Stimulated activated CD4-positive, alpha-beta T cell treated with anti-CD3 and anti-CD28 coated beads, Interleukin-12 subunit alpha, Interleukin-12 subunit beta, amount 100 ng/mL, for 48 hours (primary cell): ENCODE results near the gene FAAP20.
"Not testable (repeated sequence)": the region's sequence is repeated elsewhere in the genome, so short reads cannot be mapped to it uniquely, and the experiment has no call there.

ENCODE experiments used
- DNase-seq, 3 donors: peaks; one replicate each; pipeline ENCODE4 v3.0.0-alpha.2; 2020; ENCODE audit warnings: low read depth in 2 of 3, low spot score in 1 of 3

The FAAP20 gene

DNA sequence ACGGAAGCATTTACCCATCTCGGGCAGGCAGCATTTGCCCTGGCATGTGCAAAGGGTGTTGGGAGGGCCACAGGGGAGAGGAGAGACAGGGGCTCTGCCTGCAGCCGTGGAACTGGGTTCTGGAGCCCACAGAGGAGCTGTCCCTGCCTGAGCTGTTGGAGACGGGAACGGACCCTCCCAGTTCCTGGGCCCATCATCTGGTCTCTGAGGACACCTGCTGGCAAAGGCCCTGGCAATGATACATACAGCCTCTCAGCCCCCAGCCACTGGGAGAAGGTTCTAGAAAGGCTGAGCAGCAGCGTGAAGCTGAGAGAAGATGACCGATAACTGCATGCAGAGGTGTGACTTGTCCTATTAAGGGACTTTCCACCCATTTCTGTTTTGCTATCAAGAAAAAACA, 31.4 kb downstream of the FAAP20 start:
- DNase-seq = no peak

DNA sequence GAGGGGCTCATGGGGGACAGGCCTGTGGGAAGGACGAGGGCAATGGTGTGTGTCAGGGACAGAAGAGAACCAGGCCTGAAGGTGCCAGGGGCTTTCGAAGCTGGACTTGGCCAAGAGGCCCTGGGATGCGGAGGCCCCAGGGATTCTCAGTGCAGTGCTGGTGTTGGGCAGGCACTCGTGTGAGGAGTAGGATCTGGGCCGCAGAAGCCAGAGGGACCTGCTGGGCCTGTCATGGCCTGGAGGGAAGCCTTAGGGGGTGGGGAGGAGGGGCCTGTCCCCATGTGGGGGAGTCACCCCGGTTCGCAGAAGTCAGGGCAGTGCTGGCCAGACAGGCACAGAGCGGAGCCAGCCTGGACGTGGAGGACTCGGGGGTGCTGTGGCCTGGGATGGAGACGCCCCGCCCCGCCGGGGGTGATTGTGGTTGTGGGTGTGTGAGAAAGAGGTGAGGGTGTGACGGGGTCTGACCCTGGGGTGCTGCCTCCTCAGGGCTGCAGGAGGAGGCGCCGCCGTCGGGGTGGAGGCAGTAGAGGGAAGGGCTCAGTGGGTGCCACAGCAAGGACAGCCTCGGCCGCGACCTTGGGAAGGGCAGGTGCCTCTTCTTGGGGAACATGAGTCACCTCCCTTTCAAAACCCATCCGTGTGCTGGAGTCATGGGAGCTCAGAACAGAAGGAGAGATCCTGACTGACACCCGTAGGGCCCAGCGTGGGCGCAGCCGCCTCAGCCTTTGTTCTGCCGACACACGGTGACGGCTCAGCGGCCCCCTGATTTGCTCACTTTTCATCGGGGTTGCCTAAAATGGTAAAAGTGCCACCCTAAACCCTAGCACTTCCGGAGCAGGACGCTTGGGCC, 33.9 kb downstream of the FAAP20 start:
- DNase-seq = no peak

DNA sequence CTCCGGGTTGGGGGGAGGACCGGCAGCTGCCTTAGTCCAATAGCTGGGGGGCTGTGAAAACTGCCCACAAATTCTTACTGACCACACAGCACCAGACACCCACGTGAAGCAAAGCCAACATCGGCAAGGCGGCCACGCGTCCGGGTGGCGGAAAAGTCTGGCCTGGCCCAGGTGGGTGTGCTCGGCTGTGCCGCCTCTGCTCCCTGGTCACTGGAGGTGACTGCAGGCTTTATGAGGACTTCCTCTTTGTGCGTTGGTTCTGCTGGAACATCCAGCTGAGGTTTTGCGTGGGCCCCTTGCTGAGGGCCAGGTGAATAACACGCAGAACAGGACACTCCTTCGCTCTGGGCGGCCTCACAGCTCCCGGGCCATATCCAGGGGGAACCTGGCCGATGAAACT, 35.4 kb downstream of the FAAP20 start:
- DNase-seq = no peak

DNA sequence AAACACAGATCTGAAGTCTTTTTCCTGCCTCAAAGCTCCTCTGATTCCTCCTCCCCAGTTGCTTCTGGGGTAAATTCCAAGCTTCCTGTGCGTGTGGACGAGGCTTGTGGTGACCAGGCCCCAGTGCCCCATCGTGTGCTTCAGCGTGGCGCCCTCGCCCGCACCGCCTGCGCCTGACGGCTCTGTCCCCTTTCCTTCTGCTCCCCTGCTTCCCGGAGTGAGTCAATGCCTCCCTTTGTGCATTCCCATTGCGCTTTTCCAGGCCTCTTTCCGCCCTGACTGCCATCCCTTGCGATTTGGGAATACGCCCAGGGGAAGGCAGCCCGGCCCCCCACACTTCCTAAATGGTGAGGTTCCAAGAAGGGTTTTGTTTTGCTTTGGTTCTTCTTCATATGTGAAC, 36.3 kb downstream of the FAAP20 start:
- no peak for DNase-seq

DNA sequence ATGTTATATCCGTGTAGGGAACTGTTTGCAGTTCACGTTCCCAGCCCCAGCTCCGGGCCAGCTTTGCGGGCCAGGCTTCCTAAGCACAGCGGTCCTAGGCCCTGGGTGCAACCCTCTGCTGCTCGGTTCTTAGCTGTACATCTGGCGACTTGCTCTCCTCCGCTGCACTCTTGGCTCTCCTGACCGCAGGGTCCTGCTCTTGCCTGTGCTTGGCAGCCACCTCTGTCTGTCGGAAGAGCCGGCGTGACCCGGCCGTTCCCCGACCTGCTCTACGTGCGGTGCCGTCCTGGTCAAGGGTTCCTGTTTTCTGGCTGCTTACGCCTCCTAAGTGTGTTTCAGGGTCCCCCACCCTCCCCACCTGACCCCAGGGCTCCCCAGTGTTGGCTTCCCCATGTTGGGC, 36.7 kb downstream of the FAAP20 start:
- no peak for DNase-seq

DNA sequence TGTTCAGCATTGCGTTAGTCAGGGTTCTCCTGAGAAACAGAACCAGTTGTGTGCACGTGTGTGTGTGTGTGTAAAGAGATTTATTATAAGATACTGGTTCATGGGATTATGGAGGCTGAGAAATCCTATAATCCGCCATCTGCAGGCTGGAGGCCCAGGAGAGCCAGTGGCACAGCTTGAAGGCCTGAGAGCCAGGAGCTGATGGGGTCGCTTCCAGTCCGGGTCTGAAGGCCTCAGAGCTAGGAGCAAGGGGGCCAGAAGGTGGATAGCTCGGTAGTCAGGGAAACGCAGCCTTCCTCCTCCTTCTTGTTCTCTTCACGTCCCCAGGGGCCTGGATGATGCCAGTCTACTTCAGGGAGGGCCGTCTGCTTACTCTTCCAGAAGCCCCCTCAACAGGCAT, 37.7 kb downstream of the FAAP20 start:
- no peak for DNase-seq

DNA sequence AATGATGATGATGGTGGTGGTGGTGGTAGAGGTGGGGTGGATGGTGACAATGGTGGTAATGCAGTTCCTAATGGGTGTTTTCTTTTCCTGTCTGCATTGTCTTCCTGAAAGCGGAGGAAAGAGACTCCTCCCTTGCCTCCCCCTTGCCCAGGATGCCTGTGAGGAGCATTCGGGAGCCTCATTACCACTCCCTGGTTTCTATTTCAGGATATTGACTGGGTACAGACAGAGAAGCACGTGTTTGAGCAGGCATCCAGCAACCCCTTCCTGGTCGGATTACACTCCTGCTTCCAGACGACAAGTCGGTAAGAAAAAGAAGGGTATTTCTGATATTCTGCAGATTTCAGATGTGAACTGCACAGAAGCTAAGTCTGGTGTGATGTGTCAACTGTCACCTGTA, 38.8 kb downstream of the FAAP20 start:
- no peak for DNase-seq

DNA sequence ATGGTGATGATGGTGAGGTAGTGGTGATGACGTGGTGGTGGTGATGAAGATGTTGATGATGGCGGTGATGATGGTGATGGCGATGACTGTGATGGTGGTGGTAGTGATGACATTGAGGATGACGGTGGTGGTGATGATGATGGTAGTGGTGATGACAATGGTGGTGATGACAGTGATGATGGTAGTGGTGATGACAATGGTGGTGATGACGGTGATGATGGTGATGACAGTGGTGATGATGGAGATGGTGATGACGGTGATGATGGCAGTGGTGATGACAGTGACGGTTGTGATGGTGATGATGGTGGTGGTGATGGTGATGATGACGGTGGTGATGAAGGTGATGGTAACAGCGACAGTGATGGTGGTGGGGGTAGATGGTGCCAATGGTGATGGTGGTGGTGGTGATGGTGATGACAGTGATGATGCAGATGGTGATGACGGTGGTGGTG, 39.4 kb downstream of the FAAP20 start:
- no peak for DNase-seq

DNA sequence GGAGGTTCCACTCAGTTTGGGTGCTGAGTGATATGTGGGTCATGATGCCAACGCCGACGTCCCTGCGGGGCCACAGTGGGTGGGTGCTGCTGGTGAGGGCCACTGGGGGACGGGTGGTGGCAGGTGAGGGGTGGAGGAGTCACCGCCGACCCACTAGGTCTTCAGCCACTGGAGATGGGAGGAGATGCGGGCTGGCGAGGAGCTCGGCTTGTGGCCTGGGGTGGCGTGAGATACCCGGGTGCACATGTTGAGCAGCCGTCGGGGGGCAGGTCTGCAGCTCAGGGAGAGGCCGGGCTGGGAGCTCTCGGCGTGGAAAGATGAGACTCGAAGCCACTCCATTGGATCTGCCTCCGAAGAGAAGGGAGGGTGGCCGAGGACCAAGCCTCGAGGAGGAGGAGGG, 40.5 kb downstream of the FAAP20 start:
- no peak for DNase-seq

DNA sequence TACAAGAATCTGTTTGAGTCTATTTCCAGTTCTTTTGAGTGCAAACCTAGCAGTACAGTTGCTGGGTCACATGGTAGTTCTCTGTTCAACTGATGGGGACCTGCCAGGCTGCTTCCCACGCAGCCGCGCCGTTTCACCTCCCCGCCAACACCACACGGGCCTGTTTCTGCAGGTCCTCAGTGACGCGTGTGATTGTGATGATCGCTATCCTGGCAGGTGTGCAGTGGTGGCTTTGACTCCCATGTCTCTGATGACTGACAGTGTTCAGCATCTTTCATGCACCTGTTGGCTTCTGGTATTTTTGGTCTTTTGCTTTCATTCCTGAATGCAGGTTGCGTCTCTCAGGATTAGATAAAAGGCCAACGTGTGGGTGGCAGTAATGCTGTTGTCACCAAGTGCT, 41.6 kb downstream of the FAAP20 start:
- DNase-seq = no peak

DNA sequence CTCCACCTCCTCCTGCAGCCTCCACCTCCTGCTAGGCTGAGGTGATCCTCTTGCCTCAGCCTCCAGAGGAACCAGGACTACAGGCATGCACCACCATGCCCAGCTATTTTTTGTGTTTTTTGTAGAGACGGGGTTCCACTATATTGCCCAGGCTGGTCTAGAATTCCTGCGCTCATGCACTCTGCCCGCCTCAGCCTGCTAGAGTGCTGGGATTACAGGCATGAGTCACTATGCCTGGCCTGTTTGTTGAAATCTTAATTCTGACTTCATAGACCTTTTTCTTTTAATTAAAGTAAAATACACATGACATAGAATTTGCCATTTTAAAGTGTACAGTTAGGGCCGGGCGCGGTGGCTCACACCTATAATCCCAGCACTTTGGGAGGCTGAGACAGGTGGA, 42.7 kb downstream of the FAAP20 start:
- no peak for DNase-seq

DNA sequence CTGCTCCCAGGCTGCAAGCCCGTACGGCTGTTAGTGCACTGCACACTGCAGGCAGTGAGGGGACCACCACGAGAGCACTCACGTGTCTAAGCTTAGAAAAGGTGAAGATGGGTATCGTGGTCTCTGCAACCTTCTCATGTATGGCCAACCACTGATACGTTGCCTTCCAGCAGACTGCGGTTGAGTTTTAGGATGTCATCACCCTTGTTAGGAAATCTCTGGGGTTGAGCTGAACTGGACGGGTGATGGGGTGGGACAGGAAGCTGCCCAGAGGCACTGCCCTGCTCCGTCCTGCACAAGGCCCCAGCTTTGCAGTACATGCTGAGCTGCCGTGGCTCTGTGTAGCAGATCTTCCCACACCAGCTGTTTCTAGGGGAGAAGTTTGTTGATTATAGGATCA, 43.3 kb downstream of the FAAP20 start:
- DNase-seq = no peak

DNA sequence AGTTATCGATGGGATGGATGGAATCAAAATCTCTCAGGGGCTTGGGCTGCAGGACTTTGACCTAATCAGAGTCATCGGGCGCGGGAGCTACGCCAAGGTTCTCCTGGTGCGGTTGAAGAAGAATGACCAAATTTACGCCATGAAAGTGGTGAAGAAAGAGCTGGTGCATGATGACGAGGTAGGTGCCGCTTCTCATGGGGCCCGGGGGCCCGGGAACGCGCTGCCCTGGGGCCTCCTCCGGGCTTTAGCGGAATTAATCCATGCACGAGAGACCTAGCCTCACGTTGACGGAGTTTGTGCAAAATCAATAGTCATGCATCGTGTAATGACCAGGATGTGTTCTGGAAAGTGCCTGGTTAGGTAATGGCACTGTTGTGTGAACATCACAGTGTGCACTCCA, 43.8 kb downstream of the FAAP20 start:
- DNase-seq = no peak

DNA sequence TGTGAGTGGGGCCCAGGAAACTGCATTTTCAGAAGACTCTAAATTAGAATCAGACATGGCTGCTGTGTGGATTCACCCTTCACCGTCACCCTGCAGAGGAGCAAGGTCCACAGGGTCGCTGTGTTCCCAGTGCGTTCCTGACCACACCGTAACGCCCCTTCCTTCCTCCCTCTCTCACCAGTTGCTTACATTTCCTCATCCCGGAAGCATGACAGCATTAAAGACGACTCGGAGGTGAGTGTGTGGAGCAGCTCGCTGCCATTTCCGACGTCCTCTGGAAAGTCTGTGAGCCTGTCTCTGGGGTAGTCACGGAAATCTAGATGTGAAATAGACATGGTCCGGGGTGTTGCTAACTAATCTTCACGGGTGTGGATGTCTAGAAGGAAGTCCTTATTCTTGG, 45.9 kb downstream of the FAAP20 start:
- peak in 1 of 3 donors; percentile 47 for DNase-seq

DNA sequence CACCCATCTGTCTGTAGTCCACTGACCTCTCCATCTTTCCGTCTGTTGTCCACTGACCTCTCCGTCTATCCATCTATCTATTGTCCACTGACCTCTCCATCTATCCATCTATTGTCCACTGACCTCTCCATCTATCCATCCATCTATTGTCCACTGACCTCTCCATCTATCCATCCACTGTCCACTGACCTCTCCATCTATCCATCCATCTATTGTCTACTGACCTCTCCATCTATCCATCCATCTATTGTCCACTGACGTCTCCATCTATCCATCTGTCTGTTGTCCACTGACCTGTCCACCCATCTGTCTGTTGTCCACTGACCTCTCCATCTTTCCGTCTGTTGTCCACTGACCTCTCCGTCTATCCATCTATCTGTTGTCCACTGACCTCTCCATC, 46.7 kb downstream of the FAAP20 start:
- DNase-seq = not testable (repeated sequence)

DNA sequence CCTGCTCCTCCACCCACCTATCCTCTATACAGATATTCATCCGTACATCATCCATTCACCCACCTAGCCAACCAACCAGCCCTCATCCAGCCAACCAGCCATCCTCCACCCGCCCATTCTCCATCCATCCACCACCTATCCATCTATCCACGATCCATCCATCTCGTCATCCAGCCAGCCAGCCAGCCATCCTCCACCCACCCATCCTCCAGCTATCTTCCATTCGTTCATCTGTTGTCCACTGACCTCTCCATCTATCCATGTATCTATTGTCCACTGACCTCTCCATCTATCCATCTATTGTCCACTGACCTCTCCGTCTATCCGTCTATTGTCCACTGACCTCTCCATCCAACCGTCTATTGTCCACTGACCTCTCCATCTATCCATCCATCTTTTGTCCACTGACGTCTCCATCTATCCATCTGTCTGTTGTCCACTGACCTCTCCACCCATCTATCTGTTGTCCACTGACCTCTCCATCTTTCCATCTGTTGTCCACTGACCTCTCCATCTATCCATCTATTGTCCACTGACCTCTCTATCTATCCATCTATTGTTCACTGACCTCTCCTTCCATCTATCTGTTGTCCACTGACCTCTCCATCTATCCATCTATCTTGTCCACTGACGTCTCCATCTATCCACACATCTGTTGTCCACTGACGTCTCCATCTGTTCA, 47.6 kb downstream of the FAAP20 start:
- DNase-seq = no peak

DNA sequence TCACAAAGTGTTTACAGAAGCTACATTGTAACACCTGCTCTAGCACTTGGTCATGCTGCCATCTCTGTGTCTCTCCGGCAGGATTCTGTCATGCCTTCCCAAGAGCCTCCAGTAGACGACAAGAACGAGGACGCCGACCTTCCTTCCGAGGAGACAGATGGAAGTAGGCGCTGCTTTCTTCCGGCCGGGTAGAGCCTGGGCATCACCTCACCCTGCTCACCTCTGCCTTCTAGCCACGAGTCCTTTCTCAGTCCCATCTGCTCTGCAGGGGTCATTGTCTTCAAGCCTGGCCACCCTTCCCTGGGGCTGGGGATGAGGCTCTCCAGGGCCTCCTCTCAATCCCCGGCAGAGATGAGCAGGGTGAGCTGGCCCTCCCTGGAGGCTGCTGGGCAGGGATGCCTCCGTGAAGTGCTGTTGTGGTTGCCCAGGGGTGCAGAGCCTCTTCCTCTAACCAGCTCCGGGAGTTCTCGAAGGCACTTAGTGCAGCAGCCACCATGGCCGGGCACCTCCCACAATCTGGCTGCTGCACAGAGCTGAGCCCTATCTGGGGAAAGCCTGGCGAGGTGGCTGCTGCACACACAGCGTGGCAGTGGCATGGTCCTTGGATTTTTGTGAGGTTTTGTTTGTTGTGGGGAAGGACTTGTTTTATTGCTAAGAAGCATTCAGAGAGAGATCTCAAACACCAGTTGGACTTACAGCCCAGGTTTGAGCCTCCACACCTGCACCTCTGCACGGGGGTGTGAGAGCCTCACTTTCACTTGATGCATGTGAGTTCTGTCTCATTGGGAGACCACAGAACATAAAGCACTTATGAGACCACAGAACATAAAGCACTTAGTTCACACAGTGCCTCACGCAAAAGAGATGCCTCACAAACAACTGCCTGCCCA, 48.4 kb downstream of the FAAP20 start:
- DNase-seq = no peak

DNA sequence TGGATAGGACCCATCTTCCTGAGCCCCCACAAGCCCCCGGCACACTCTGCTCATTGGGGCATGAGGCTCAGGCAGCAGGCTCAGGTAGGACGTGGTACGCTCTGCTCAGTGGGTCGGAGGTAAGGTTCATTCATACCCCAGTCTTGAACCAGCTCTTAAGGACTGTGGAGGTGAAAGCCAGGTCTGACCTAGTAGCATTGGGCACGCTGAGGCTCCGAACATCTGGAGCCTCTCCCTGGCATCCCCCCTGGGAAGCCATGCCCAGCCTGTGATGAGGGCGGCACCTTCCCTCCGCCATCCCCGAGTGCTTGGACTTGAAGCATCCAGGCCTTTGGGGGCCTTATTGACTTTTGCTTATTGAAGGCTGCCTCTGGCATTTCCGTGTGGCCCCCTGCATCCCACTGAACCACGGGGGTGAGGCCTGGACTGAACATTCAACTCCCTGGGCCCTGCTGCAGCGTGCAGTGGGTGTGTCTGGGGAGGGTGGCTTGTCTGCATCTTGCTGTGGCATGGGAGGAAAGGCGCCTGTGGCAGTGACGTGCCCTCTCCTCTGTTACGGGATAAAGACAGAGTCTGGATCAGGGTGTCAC, 50.0 kb downstream of the FAAP20 start:
- no peak for DNase-seq

DNA sequence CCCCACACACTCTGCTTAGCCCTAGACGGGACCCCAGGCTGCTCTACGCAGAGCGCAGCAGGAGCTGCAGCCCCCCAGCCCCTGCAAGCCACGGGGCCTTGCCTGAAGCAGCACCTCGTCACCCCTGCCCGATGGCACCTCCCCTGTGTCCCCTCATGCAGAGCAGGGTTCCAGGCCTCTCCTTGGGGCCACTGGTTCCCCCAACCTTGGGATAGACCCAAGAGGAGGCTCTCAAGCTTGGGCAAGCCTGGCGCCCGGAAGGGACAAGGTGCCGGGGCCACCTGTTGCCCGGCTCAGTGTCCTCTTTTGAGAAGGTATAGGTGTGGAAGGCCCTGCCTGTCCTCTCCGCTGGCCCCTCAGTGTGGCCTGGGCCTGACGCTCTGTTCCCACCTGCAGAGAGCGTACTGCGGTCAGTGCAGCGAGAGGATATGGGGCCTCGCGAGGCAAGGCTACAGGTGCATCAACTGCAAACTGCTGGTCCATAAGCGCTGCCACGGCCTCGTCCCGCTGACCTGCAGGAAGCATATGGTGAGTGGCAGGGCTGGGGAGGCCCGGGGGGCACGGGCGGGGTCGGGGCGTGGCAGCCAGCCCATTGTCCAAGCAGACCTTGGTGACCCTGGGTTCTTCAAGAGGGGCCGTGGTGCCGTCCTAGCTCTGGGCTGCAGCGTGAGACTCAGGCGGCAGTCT, 50.6 kb downstream of the FAAP20 start:
- DNase-seq = no peak

DNA sequence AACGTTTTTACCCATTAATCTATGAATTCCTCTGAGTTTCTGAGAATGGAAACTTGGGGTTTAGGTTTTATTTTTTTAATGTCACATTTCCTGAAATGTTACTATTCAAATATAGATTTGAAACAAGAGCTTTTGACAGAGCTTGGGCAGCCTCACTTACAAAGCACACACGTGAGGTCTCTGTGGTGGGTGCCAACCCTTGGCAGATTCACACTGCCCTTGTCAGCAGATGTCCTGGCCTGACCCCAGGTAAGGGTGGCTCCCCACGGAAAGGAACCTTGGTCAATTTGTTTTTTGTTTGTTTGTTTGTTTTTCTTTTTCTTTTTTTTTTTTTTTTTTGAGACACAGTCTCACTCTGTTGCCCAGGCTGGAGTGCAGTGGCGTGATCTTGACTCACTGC, 53.5 kb downstream of the FAAP20 start:
- DNase-seq = no peak
